IMR-90 (cell line): ENCODE measurements around the gene IRF2. TPM values are rescaled to one million over a fixed set of nuclear protein-coding genes. Genes with fewer than 3 reads are reported as not detected.

Source experiments
- ATAC-seq: fragments of 200-7000 bp; cut with Tn5 transposase; 2 replicates; pipeline ENCODE4 v1.9.1; 2020; ENCODE audit warnings: low read depth, mild to moderate bottlenecking, moderate library complexity
- BruUV-seq: library from RNA; stranded (reverse); fragments of 400-500 nt; replicated peaks from 2 replicates; lab custom pipeline; 2021; lab: Mats Ljungman, UMichigan
- CTCF ChIA-PET: fragments of 300-600 bp; formaldehyde crosslinking; extraction: SDS; loops from one replicate; lab custom pipeline; 2021; ENCODE audit warnings: antibody characterized with exemption; lab: Yijun Ruan, JAX
- POLR2A ChIA-PET: fragments of 300-600 bp; sonication (Branson Sonifier 250); formaldehyde crosslinking; loops from one replicate; lab custom pipeline; 2022; ENCODE audit warnings: antibody characterized with exemption; ENCODE audit not compliant: unreplicated experiment; lab: Charles Lee
- DNase-seq: peaks from one replicate; pipeline ENCODE4 v3.0.0; 2013
- H2AFZ ChIP-seq: replicated peaks from 2 replicates; pipeline ENCODE3; 2013; ENCODE audit warnings: low read length, mild to moderate bottlenecking; ENCODE audit not compliant: poor library complexity
- H2AK5ac ChIP-seq: 2 replicates; pipeline ENCODE4 v1.6.1; 2013; ENCODE audit warnings: low read depth, low read length, inconsistent platforms
- H2AK9ac ChIP-seq: replicated peaks from 2 replicates; pipeline ENCODE3; 2013; ENCODE audit warnings: mild to moderate bottlenecking, low read depth, low read length, moderate library complexity; ENCODE audit not compliant: poor library complexity
- H2BK120ac ChIP-seq: 2 replicates; pipeline ENCODE4 v1.6.1; 2013; ENCODE audit warnings: low read depth, low read length, inconsistent platforms
- H2BK15ac ChIP-seq: 3 replicates; pipeline ENCODE4 v1.6.1; 2013; ENCODE audit warnings: low read depth, low read length, inconsistent platforms
- H2BK20ac ChIP-seq: 2 replicates; pipeline ENCODE4 v1.6.1; 2013; ENCODE audit warnings: low read depth, mild to moderate bottlenecking, inconsistent platforms, low read length, moderate library complexity
- H2BK5ac ChIP-seq: 2 replicates; pipeline ENCODE4 v1.6.1; 2013; ENCODE audit warnings: mild to moderate bottlenecking, low read depth, low read length, inconsistent platforms; ENCODE audit not compliant: poor library complexity, severe bottlenecking
- H3K14ac ChIP-seq: replicated peaks from 2 replicates; pipeline ENCODE4 v1.6.1; 2013; ENCODE audit warnings: low read depth, low read length, inconsistent platforms
- H3K18ac ChIP-seq: 2 replicates; pipeline ENCODE4 v1.6.1; 2013; ENCODE audit warnings: low read depth, low read length, control low read depth
- H3K23ac ChIP-seq: 2 replicates; pipeline ENCODE4 v1.6.1; 2013; ENCODE audit warnings: low read depth, low read length, inconsistent platforms
- H3K27ac ChIP-seq: 2 replicates; pipeline ENCODE4 v1.5.1; 2013; ENCODE audit warnings: mild to moderate bottlenecking, control low read depth, low read length; ENCODE audit not compliant: insufficient read depth
- H3K27me3 ChIP-seq: 2 replicates; pipeline ENCODE4 v1.6.1; 2013; ENCODE audit warnings: low read length; ENCODE audit not compliant: control insufficient read depth, insufficient read depth
- H3K36me3 ChIP-seq: 2 replicates; pipeline ENCODE4 v1.6.1; 2013; ENCODE audit warnings: low read length, mixed read lengths; ENCODE audit not compliant: control insufficient read depth, insufficient read depth
- H3K4ac ChIP-seq: 2 replicates; pipeline ENCODE4 v1.6.1; 2013; ENCODE audit warnings: low read depth, low read length, inconsistent platforms
- H3K4me1 ChIP-seq: 2 replicates; pipeline ENCODE4 v1.6.1; 2013; ENCODE audit warnings: low read length, mixed read lengths; ENCODE audit not compliant: control insufficient read depth, insufficient read depth
- H3K4me2 ChIP-seq: 2 replicates; pipeline ENCODE4 v1.6.1; 2013; ENCODE audit warnings: low read depth, mild to moderate bottlenecking, control low read depth, low read length, moderate library complexity
- H3K4me3 ChIP-seq: 2 replicates; pipeline ENCODE4 v1.5.1; 2013; ENCODE audit warnings: low read depth, mild to moderate bottlenecking, control low read depth, low read length, moderate library complexity; ENCODE audit not compliant: insufficient read depth
- H3K56ac ChIP-seq: 2 replicates; pipeline ENCODE4 v1.6.1; 2013; ENCODE audit warnings: low read length, inconsistent platforms; ENCODE audit not compliant: insufficient read depth; ENCODE audit errors: extremely low read depth
- H3K79me1 ChIP-seq, 2 experiments: 2 replicates each; pipeline ENCODE4 v1.6.1; 2013; ENCODE audit warnings: low read length in 2 of 2, inconsistent platforms in 1 of 2, low read depth in 1 of 2
- H3K9ac ChIP-seq: 2 replicates; pipeline ENCODE4 v1.6.1; 2013; ENCODE audit warnings: low read depth, low read length, control low read depth
- H3K9me1 ChIP-seq: 2 replicates; pipeline ENCODE4 v1.6.1; 2013; ENCODE audit warnings: low read length, inconsistent platforms; ENCODE audit not compliant: insufficient read depth
- H3K9me3 ChIP-seq: 2 replicates; pipeline ENCODE4 v1.6.1; 2013; ENCODE audit warnings: low read length; ENCODE audit not compliant: control insufficient read depth, insufficient read depth
- H4K20me1 ChIP-seq: 2 replicates; pipeline ENCODE4 v1.6.1; 2013; ENCODE audit warnings: low read length, inconsistent platforms; ENCODE audit not compliant: insufficient read depth
- H4K5ac ChIP-seq: 2 replicates; pipeline ENCODE4 v1.6.1; 2013; ENCODE audit warnings: mild to moderate bottlenecking, low read depth, low read length, control low read depth
- H4K8ac ChIP-seq, 2 experiments: 2 replicates each; pipeline ENCODE4 v1.6.1; 2013; ENCODE audit warnings: low read depth in 2 of 2, low read length in 2 of 2, control low read depth in 1 of 2, inconsistent platforms in 1 of 2
- H4K91ac ChIP-seq: 2 replicates; pipeline ENCODE4 v1.6.1; 2013; ENCODE audit warnings: low read depth, low read length, inconsistent platforms; ENCODE audit not compliant: insufficient read depth
- CHD1 ChIP-seq: IDR thresholded peaks from 2 replicates; pipeline ENCODE4 v1.6.1; 2012; ENCODE audit warnings: low read depth, low read length, improper control_type of control experiment
- FOS ChIP-seq: fragments of 150-350 bp; IDR thresholded peaks from 2 replicates; pipeline ENCODE4 v1.6.1; 2016; ENCODE audit warnings: low read depth, low read length
- MAFK ChIP-seq: IDR thresholded peaks from 2 replicates; pipeline ENCODE4 v1.6.1; 2012; ENCODE audit warnings: low read depth, low read length, improper control_type of control experiment
- MXI1 ChIP-seq: IDR thresholded peaks from 2 replicates; pipeline ENCODE4 v1.6.1; 2012; ENCODE audit warnings: low read depth, mild to moderate bottlenecking, low read length, moderate library complexity, borderline replicate concordance
- NFE2L2 ChIP-seq: fragments of 150-350 bp; IDR thresholded peaks from 2 replicates; pipeline ENCODE4 v1.6.1; 2016; ENCODE audit warnings: low read depth, mild to moderate bottlenecking, low read length
- POLR2A ChIP-seq: IDR thresholded peaks from 2 replicates; pipeline ENCODE4 v1.6.1; 2012; ENCODE audit warnings: mild to moderate bottlenecking, low read depth, low read length
- RFX5 ChIP-seq: IDR thresholded peaks from 2 replicates; pipeline ENCODE4 v1.8.0; 2012; ENCODE audit warnings: low read depth, mild to moderate bottlenecking, low read length, moderate library complexity
- SMC3 ChIP-seq: fragments of 150-350 bp; IDR thresholded peaks from 2 replicates; pipeline ENCODE4 v1.6.1; 2016; ENCODE audit warnings: low read depth, mild to moderate bottlenecking, antibody characterized with exemption, low read length, moderate library complexity
- WGBS, 2 experiments: methylation state at CpG; one replicate each; pipeline versions ENCODE4 v1.1.5 to v1.1.7; 2013; ENCODE audit warnings: missing lambda C conversion rate in 2 of 2; ENCODE audit not compliant: insufficient read length in 1 of 2; ENCODE audit errors: extremely low coverage in 2 of 2; 5-methylcytosine and 5-hydroxymethylcytosine counted together
- dilution Hi-C: fragments of 300-500 bp; cut with HindIII; formaldehyde crosslinking; loops from one replicate; pipeline ENCODE4 v1.14.3; 2018; ENCODE audit warnings: low sequenced_read_pairs; ENCODE audit not compliant: unreplicated experiment
- in situ Hi-C: fragments of 300-500 bp; cut with MboI; formaldehyde crosslinking; loops from 3 replicates; pipeline ENCODE4 v1.14.3; 2019; ENCODE audit warnings: low sequenced_read_pairs, inconsistent platforms, mixed read lengths
- intact Hi-C: fragments of 100-400 bp; cut with micrococcal nuclease; formaldehyde crosslinking; loops from 2 replicates; pipeline ENCODE4 v1.10.0; 2022
- polyA plus RNA-seq, 3 experiments: library from polyadenylated mRNA; depleted of rRNA; stranded (reverse); fragments of >200 nt; gene quantifications; 2 replicates each; pipeline ENCODE4 v1.2.3, GENCODE V29; 2012; ENCODE audit warnings: low replicate concordance in 1 of 3
- total RNA-seq: library from RNA; depleted of rRNA; stranded (reverse); fragments of >200 nt; gene quantifications from 2 replicates; pipeline ENCODE4 v1.2.3, GENCODE V29; 2012
- TF ChIP-seq, protein P1 (sequence below): fragments of 150-350 bp; IDR thresholded peaks from 2 replicates; pipeline ENCODE4 v1.6.1; 2017; ENCODE audit warnings: mild to moderate bottlenecking, antibody characterized with exemption, low read length, low read depth
- TF ChIP-seq, protein P2 (sequence below): conservative IDR thresholded peaks from 2 replicates; pipeline ENCODE4 v1.5.1; 2012; ENCODE audit warnings: mild to moderate bottlenecking, low read depth, low read length, improper control_type of control experiment

The IRF2 gene
- total and polyA plus RNA-seq, 2 of the 4 experiments (the other 2 are of a cell fraction): 16.5 to 21.9 TPM

DNA sequence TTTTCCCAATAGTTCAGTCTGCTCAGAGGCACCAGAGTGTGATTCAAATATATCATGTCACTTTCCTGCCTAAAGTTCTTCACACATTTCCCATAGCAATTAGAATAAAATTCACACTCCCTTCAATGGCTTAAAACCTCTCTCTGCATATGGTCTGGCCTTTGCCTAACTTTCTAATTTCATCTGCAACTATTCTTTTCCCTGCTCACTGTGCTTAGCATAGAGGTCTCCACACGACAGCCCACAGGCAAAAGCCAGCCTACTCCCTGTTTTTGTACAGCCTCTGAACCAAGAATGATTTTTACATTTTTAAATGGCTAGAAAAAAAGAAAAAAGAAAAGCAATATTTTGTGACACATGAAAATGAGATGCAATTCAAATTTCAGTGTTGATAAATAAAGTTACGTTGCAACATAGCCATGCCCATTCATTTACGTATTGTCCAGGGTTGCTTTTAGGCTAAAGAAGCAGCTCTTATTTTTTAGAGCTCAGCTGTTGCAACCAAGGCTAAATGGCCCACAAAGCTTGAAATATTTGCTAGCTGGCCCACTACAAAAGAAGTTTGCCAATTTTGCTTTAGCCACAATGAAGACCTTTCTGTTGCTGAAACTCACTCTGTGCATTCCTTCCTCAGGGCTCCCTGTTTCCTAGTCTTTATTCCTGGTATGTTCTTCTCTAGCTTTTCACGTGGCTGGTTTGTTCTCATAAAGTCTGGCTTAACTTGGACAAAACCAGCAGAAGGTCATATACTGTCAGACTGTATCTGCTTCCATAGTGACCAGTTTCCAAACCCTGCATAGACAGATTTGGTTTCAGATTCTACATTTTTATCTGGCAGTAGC, 26.6 kb upstream of the IRF2 start:
- H2BK20ac ChIP-seq: no peak overlapping the region
- ChIA-PET POLR2A (interaction anchor here (0.7 kb wide), 1 partner anchor 47 kb away, joined by 21 read pairs; no protein-coding TSS in a partner anchor), CTCF (no interaction called here)
- no peaks in the 10 kb centered on the region for H4K20me1 ChIP-seq
- no peak overlapping the region for H2BK15ac ChIP-seq
- intact Hi-C loops (no loop called here), dilution Hi-C loops (no loop called here), in situ Hi-C loops (no loop called here)
- no peaks in the 10 kb centered on the region for H3K27me3 ChIP-seq
- H4K8ac ChIP-seq: no peak overlapping the region
- no peaks in the 10 kb centered on the region for H3K36me3 ChIP-seq
- no peak overlapping the region for H3K18ac ChIP-seq
- H3K56ac ChIP-seq: no peak overlapping the region
- H2AK9ac ChIP-seq: no peak overlapping the region
- no peak overlapping the region for H3K14ac ChIP-seq
- H2AFZ ChIP-seq: no peak overlapping the region
- no peak overlapping the region for H3K4me3 ChIP-seq
- TF ChIP-seq, protein P1, sequence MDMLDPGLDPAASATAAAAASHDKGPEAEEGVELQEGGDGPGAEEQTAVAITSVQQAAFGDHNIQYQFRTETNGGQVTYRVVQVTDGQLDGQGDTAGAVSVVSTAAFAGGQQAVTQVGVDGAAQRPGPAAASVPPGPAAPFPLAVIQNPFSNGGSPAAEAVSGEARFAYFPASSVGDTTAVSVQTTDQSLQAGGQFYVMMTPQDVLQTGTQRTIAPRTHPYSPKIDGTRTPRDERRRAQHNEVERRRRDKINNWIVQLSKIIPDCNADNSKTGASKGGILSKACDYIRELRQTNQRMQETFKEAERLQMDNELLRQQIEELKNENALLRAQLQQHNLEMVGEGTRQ: no peak
- no peak for TF ChIP-seq FOS
- no peak for TF ChIP-seq CHD1
- no peak for TF ChIP-seq RFX5
- TF ChIP-seq, protein P2, sequence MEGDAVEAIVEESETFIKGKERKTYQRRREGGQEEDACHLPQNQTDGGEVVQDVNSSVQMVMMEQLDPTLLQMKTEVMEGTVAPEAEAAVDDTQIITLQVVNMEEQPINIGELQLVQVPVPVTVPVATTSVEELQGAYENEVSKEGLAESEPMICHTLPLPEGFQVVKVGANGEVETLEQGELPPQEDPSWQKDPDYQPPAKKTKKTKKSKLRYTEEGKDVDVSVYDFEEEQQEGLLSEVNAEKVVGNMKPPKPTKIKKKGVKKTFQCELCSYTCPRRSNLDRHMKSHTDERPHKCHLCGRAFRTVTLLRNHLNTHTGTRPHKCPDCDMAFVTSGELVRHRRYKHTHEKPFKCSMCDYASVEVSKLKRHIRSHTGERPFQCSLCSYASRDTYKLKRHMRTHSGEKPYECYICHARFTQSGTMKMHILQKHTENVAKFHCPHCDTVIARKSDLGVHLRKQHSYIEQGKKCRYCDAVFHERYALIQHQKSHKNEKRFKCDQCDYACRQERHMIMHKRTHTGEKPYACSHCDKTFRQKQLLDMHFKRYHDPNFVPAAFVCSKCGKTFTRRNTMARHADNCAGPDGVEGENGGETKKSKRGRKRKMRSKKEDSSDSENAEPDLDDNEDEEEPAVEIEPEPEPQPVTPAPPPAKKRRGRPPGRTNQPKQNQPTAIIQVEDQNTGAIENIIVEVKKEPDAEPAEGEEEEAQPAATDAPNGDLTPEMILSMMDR: no peak
- no peak for TF ChIP-seq NFE2L2
- no peak for TF ChIP-seq MXI1
- TF ChIP-seq MAFK: no peak
- TF ChIP-seq POLR2A: no peak
- no peak for TF ChIP-seq SMC3
- peaks cover 2% of the 10 kb centered on the region; the same call in 1 of the 2 replicates for H3K9me3 ChIP-seq
- H3K79me1 ChIP-seq: no peaks in the 10 kb centered on the region
- no peak overlapping the region for H2BK5ac ChIP-seq
- no peak overlapping the region for H3K27ac ChIP-seq
- no peak overlapping the region for H2AK5ac ChIP-seq
- no peaks in the 10 kb centered on the region for H3K9me1 ChIP-seq
- WGBS, 2 experiments: 83% methylated on average over 3 of the region's 4 CpGs; no CpG with 5 or more reads in 1 of the 2 experiments
- no peak for DNase-seq
- no peak for ATAC-seq
- no TSS peak for BruUV-seq
- no peak overlapping the region for H4K91ac ChIP-seq
- H3K4me2 ChIP-seq: no peak overlapping the region
- H3K23ac ChIP-seq: no peak overlapping the region
- no peak overlapping the region for H4K5ac ChIP-seq
- no peak overlapping the region for H3K4ac ChIP-seq
- H3K4me1 ChIP-seq: no peaks in the 10 kb centered on the region; the same call in 1 of the 2 replicates
- no peak overlapping the region for H3K9ac ChIP-seq
- H2BK120ac ChIP-seq: no peak overlapping the region
